ENCODE results near the gene AGPAT3.

The AGPAT3 gene

DNA sequence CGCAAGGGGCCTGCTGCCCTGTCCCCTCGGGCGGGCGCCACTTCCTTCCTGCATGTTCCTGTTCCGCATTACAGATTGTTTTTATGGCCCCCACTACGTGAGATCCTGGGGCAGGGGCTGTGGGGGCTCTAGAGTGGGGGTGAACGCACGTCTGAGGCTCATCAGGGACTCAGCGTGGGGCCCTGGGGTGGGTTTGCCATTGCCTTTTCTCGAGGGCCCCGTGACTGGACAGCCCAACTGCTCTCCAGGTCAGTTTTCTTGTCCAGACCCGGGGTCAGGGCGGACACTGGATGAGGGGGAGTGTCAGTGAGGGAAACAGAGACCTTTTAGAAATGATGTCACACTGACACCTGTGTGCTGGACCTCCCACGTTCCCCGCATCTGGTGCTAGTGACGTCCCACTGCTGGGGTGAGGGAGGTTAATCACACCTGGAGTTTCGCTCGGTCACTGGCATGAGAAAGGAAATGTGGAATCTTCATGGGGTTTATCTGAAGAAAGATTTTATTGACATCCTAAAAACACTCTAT, 65.9 kb downstream of the AGPAT3 start:
- Histone ChIP-seq H3K27ac (peak overlapping the region; percentile 99), H3K4me1 (peaks cover 26% of the 10 kb centered on the region)

GRCh38 chr21:43931489-43931888, 66.5 kb downstream of the AGPAT3 start:
- no peaks in the 10 kb centered on the region for H3K9me3 ChIP-seq (ENCODE audit: control insufficient read depth, low read length)
- peaks cover 32% of the 10 kb centered on the region for H3K4me1 ChIP-seq
- no peak overlapping the region for H3K4me2 ChIP-seq (ENCODE audit: low read length)
- no peak overlapping the region for H3K4me3 ChIP-seq (ENCODE audit: low read depth, low read length)
- no peak overlapping the region for H3K9ac ChIP-seq
- H3K36me3 ChIP-seq (ENCODE audit: control insufficient read depth, insufficient read depth, low read length), result no peaks in the 10 kb centered on the region
- no peak overlapping the region for H2AFZ ChIP-seq
- no peak overlapping the region for H3K27ac ChIP-seq
- peaks cover 23% of the 10 kb centered on the region for H3K79me2 ChIP-seq
- TF ChIP-seq CTCF (IDR thresholded peaks at IDR 0.05), result no peak
- H3K27me3 ChIP-seq (ENCODE audit: control insufficient read depth, insufficient read depth, low read length), result no peaks in the 10 kb centered on the region

More for the DNA sequence above, 65.9 kb downstream of the AGPAT3 start:
- Histone ChIP-seq H3K9me3 (ENCODE audit: control insufficient read depth, low read length) (no peaks in the 10 kb centered on the region), H3K4me2 (ENCODE audit: low read length) (no peak overlapping the region), H2AFZ (no peak overlapping the region), H3K79me2 (peaks cover 23% of the 10 kb centered on the region), H3K36me3 (ENCODE audit: control insufficient read depth, insufficient read depth, low read length) (no peaks in the 10 kb centered on the region), H3K27me3 (ENCODE audit: control insufficient read depth, insufficient read depth, low read length) (no peaks in the 10 kb centered on the region), H3K4me3 (ENCODE audit: low read depth, low read length) (no peak overlapping the region), H3K9ac (no peak overlapping the region)
- no peak for TF ChIP-seq CTCF (IDR thresholded peaks at IDR 0.05)

- no peak for TF ChIP-seq CTCF (IDR thresholded peaks at IDR 0.05)
- H3K4me1 ChIP-seq, result peaks cover 36% of the 10 kb centered on the region
- H3K27ac ChIP-seq, result no peak overlapping the region
- H3K4me3 ChIP-seq (ENCODE audit: low read depth, low read length), result no peak overlapping the region
- no peaks in the 10 kb centered on the region for H3K36me3 ChIP-seq (ENCODE audit: control insufficient read depth, insufficient read depth, low read length)
- H3K27me3 ChIP-seq (ENCODE audit: control insufficient read depth, insufficient read depth, low read length), result no peaks in the 10 kb centered on the region
- H3K79me2 ChIP-seq, result peaks cover 23% of the 10 kb centered on the region
- no peak overlapping the region for H3K4me2 ChIP-seq (ENCODE audit: low read length)
- H3K9ac ChIP-seq, result no peak overlapping the region
- no peaks in the 10 kb centered on the region for H3K9me3 ChIP-seq (ENCODE audit: control insufficient read depth, low read length)
- H2AFZ ChIP-seq, result no peak overlapping the region
These were observed 67.0 kb downstream of the AGPAT3 start for GRCh38 chr21:43932005-43932404.

DNA sequence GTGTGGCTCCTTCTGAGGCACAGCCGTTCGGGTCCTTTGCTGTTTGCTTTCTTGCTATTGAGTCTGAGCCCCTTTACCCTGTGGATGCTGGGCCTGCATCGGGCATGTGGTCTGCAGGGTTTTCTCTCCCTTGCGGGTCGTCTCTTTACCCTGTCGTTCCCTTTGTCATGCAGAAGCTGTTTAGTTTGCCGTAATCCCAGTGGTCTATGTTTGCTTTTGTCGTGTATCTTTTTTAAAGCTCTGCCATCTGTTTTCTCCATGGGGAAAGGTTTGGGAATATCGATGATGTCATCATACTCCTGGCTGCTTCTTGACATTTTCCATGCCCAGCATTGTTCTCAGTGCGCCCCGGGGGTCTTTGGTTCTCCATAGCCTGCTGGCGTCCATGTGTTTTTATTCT, 68.2 kb downstream of the AGPAT3 start:
- Histone ChIP-seq H3K27ac (no peak overlapping the region), H2AFZ (no peak overlapping the region), H3K79me2 (peaks cover 28% of the 10 kb centered on the region), H3K4me3 (ENCODE audit: low read depth, low read length) (no peak overlapping the region), H3K4me1 (peaks cover 26% of the 10 kb centered on the region), H3K36me3 (ENCODE audit: control insufficient read depth, insufficient read depth, low read length) (no peaks in the 10 kb centered on the region), H3K9me3 (ENCODE audit: control insufficient read depth, low read length) (no peaks in the 10 kb centered on the region), H3K27me3 (ENCODE audit: control insufficient read depth, insufficient read depth, low read length) (no peaks in the 10 kb centered on the region), H3K9ac (no peak overlapping the region), H3K4me2 (ENCODE audit: low read length) (no peak overlapping the region)
- no peak for TF ChIP-seq CTCF (IDR thresholded peaks at IDR 0.05)

DNA sequence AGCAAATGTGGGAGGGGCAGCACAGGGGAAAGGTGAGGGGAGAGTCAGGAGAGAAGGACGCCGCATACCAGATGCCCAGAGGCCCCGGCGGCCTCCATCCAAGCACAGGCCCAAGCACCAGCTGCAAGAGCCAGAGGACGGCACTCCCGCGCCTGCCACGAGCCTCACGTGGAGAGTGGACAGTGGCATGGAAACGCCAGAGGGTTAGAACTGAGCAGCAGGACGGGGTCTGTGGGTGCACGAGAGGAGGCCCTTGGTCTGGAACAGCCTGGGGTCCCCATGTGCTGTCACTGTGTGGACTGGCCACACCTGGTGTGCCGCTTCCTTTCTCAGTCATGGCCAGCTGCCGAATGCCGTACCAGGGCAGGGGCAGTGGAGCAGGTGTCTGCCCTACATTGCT, 68.7 kb downstream of the AGPAT3 start:
- Histone ChIP-seq H3K36me3 (ENCODE audit: control insufficient read depth, insufficient read depth, low read length) (no peaks in the 10 kb centered on the region), H3K27me3 (ENCODE audit: control insufficient read depth, insufficient read depth, low read length) (no peaks in the 10 kb centered on the region), H3K4me1 (peaks cover 21% of the 10 kb centered on the region), H3K4me3 (ENCODE audit: low read depth, low read length) (no peak overlapping the region), H2AFZ (no peak overlapping the region), H3K4me2 (ENCODE audit: low read length) (no peak overlapping the region), H3K9ac (no peak overlapping the region), H3K9me3 (ENCODE audit: control insufficient read depth, low read length) (no peaks in the 10 kb centered on the region), H3K27ac (no peak overlapping the region), H3K79me2 (peaks cover 31% of the 10 kb centered on the region)
- no peak for TF ChIP-seq CTCF (IDR thresholded peaks at IDR 0.05)

All from parathyroid adenoma (tissue), 2 donors.